SK-N-SH (cell line): ENCODE data around the gene FAM131C. TPM values are rescaled to one million over a fixed set of nuclear protein-coding genes. Genes with fewer than 3 reads are reported as not detected.
"Not testable (repeated sequence)": the region's sequence is repeated elsewhere in the genome, so short reads cannot be mapped to it uniquely, and the experiment has no call there.

Source experiments
- CTCF ChIA-PET: fragments of 300-600, 350-600 bp; formaldehyde crosslinking; extraction: SDS; loops from one replicate; lab custom pipeline; 2021; lab: Yijun Ruan, JAX
- POLR2A ChIA-PET: fragments of 350-600 bp; sonication (Branson Sonifier 250); formaldehyde crosslinking; extraction: SDS; loops from one replicate; lab custom pipeline; 2020; ENCODE audit warnings: antibody characterized with exemption, inconsistent platforms; lab: Yijun Ruan, JAX
- DNase-seq: peaks from one replicate; pipeline ENCODE4 v3.0.0; 2012
- H2AFZ ChIP-seq: fragments of 200-600 bp; sonication (generic); 2 replicates; pipeline ENCODE4 v1.8.1; 2016; ENCODE audit warnings: antibody characterized with exemption, mild to moderate bottlenecking, low read depth
- H3F3A ChIP-seq: fragments of 200-600 bp; sonication (generic); replicated peaks from 2 replicates; pipeline ENCODE3; 2016; ENCODE audit warnings: antibody characterized with exemption, mild to moderate bottlenecking; ENCODE audit not compliant: insufficient read depth
- H3K27ac ChIP-seq, 2 experiments: fragments of 200-500 bp in 1 of 2; fragments of 200-600 bp in 1 of 2; sonication (Bioruptor generic) in 1 of 2; sonication (generic), shearing (Covaris generic) in 1 of 2; 2 replicates each; pipeline versions ENCODE4 v1.5.1 to v1.6.1; 2014 to 2016; ENCODE audit warnings: low read depth in 2 of 2, inconsistent platforms in 1 of 2, low read length in 1 of 2, mild to moderate bottlenecking in 1 of 2, mixed read lengths in 1 of 2
- H3K27me3 ChIP-seq: fragments of 200-600 bp; sonication (generic), shearing (Covaris generic); 2 replicates; pipeline ENCODE4 v1.6.1; 2016; ENCODE audit warnings: mixed run types; ENCODE audit not compliant: insufficient read depth
- H3K36me3 ChIP-seq, 2 experiments: fragments of 200-500 bp in 1 of 2; fragments of 200-600 bp in 1 of 2; sonication (Bioruptor generic) in 1 of 2; sonication (generic) in 1 of 2; replicated peaks in 1 of 2; 2 replicates each; pipeline versions ENCODE3 to v1.5.1; 2014 to 2016; ENCODE audit warnings: low read length in 1 of 2, mild to moderate bottlenecking in 1 of 2; ENCODE audit not compliant: insufficient read depth in 2 of 2, control insufficient read depth in 1 of 2
- H3K4me1 ChIP-seq, 2 experiments: fragments of 200-500 bp in 1 of 2; fragments of 200-600 bp in 1 of 2; sonication (Bioruptor generic) in 1 of 2; sonication (generic), shearing (Covaris generic) in 1 of 2; 2 replicates each; pipeline versions ENCODE4 v1.5.1 to v1.6.1; 2014 to 2016; ENCODE audit warnings: low read depth in 1 of 2, low read length in 1 of 2, mixed run types in 1 of 2; ENCODE audit not compliant: insufficient read depth in 2 of 2, control insufficient read depth in 1 of 2
- H3K4me2 ChIP-seq: fragments of 200-600 bp; sonication (generic), shearing (Covaris generic); 2 replicates; pipeline ENCODE4 v1.6.1; 2017; ENCODE audit warnings: mixed run types
- H3K4me3 ChIP-seq, 2 experiments: fragments of 200-500 bp in 1 of 2; fragments of 200-600 bp in 1 of 2; sonication (Bioruptor generic) in 1 of 2; sonication (generic), shearing (Covaris generic) in 1 of 2; 2 replicates each; pipeline versions ENCODE4 v1.5.1 to v1.8.1; 2014 to 2016; ENCODE audit warnings: low read depth in 2 of 2, inconsistent platforms in 1 of 2, low read length in 1 of 2, mild to moderate bottlenecking in 1 of 2, mixed read lengths in 1 of 2, moderate library complexity in 1 of 2
- H3K79me2 ChIP-seq: fragments of 200-600 bp; sonication (generic); 2 replicates; pipeline ENCODE4 v1.8.1; 2017; ENCODE audit warnings: mild to moderate bottlenecking; ENCODE audit not compliant: insufficient read depth
- H3K9ac ChIP-seq: fragments of 200-600 bp; sonication (generic); 2 replicates; pipeline ENCODE4 v1.6.1; 2017; ENCODE audit warnings: mixed run types
- H3K9me2 ChIP-seq: fragments of 200-600 bp; sonication (generic); 2 replicates; pipeline ENCODE4 v1.6.1; 2017; ENCODE audit warnings: mixed run types
- H3K9me3 ChIP-seq: fragments of 200-600 bp; sonication (generic); 2 replicates; pipeline ENCODE4 v1.6.1; 2017; ENCODE audit warnings: mixed run types, mild to moderate bottlenecking, moderate library complexity
- H4K20me1 ChIP-seq: fragments of 200-600 bp; sonication (generic); 2 replicates; pipeline ENCODE4 v1.6.1; 2017; ENCODE audit warnings: mild to moderate bottlenecking, mixed run types; ENCODE audit not compliant: insufficient read depth
- CHD2 ChIP-seq: fragments of 150-350 bp; IDR thresholded peaks from 2 replicates; pipeline ENCODE4 v1.6.1; 2018; ENCODE audit warnings: low read length; ENCODE audit not compliant: partially characterized antibody
- ELF1 ChIP-seq: IDR thresholded peaks from 2 replicates; pipeline ENCODE4 v1.4.0; 2012
- EP300 ChIP-seq, 2 experiments: IDR thresholded peaks; 2 replicates each; pipeline versions ENCODE4 v1.4.0 to v1.6.1; 2012; ENCODE audit warnings: borderline replicate concordance in 1 of 2, low read depth in 1 of 2, low read length in 1 of 2
- EZH2phosphoT487 ChIP-seq: fragments of 200-600 bp; sonication (generic); IDR thresholded peaks from 2 replicates; pipeline ENCODE4 v1.6.1; 2017; ENCODE audit warnings: low read depth, mixed run types, mild to moderate bottlenecking, antibody characterized with exemption, moderate library complexity, borderline replicate concordance
- GABPA ChIP-seq: IDR thresholded peaks from 2 replicates; pipeline ENCODE4 v1.4.0; 2012; ENCODE audit warnings: low read depth, mild to moderate bottlenecking
- GATA2 ChIP-seq: sonication (generic); formaldehyde crosslinking; IDR thresholded peaks from 2 replicates; pipeline ENCODE4 v1.5.0; 2020; ENCODE audit warnings: mild to moderate bottlenecking, missing genetic modification reagents
- JUND ChIP-seq: IDR thresholded peaks from 2 replicates; pipeline ENCODE4 v1.4.0; 2012
- MXI1 ChIP-seq: IDR thresholded peaks from 2 replicates; pipeline ENCODE4 v1.6.1; 2012; ENCODE audit warnings: mild to moderate bottlenecking, low read depth, low read length, improper control_type of control experiment
- NRF1 ChIP-seq: IDR thresholded peaks from 2 replicates; pipeline ENCODE4 v1.6.1; 2012; ENCODE audit warnings: low read depth, mild to moderate bottlenecking, low read length
- RAD21 ChIP-seq: IDR thresholded peaks from 2 replicates; pipeline ENCODE4 v1.6.1; 2012; ENCODE audit warnings: mild to moderate bottlenecking, low read length
- RFX5 ChIP-seq: IDR thresholded peaks from 2 replicates; pipeline ENCODE4 v1.6.1; 2012; ENCODE audit warnings: mild to moderate bottlenecking, improper control_type of control experiment, low read length
- SMC3 ChIP-seq: IDR thresholded peaks from 2 replicates; pipeline ENCODE4 v1.6.1; 2012; ENCODE audit warnings: low read depth, low read length, improper control_type of control experiment
- YY1 ChIP-seq: IDR thresholded peaks from 2 replicates; pipeline ENCODE4 v1.4.0; 2012; ENCODE audit warnings: low read depth, mild to moderate bottlenecking
- WGBS: methylation state at CpG from one replicate; pipeline ENCODE4 v1.1.6; 2017; ENCODE audit warnings: low lambda C conversion rate; 5-methylcytosine and 5-hydroxymethylcytosine counted together
- polyA plus RNA-seq, 3 experiments: library from polyadenylated mRNA; depleted of rRNA; stranded (reverse); fragments of >200 nt; gene quantifications; 2 replicates each; pipeline ENCODE4 v1.2.3, GENCODE V29; 2012
- TF ChIP-seq, protein P1 (sequence below): fragments of 200-600 bp; sonication (generic); IDR thresholded peaks from 2 replicates; pipeline ENCODE4 v1.6.1; 2017; ENCODE audit warnings: antibody characterized with exemption, mild to moderate bottlenecking, moderate library complexity
- TF ChIP-seq, protein P2 (sequence below): IDR thresholded peaks from 2 replicates; pipeline ENCODE4; 2012

Gene FAM131C
- polyA plus RNA-seq, 1 of the 3 experiments (the other 2 are of a cell fraction), result 1.6 TPM

DNA sequence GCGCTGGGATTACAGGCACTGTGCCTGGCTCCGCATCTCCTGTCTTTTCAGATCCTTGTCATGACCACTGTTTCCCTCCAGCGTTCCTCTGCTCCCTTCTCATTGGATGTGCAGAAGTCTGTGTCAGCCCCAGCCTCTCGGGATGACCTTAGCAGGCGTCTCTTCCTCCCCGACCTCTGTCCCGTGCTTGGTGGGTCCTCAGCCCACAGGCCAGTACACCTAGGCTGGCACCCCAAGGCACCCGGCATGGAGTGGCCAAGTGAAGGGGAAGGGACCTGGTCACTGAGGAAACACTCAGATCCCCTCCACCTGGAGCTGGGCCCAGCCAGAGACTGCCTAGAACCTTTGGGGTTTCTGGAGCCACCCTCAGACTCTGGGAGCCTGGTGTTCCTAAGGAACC is 32.3 kb downstream of the FAM131C start:
- no peak for DNase-seq
- 64% methylated on average over 7 of the region's 8 CpGs for WGBS
- Histone ChIP-seq H3K27me3 (no peaks in the 10 kb centered on the region), H3K9me3 (no peaks in the 10 kb centered on the region), H3K79me2 (no peaks in the 10 kb centered on the region), H3K27ac (no peak overlapping the region), H2AFZ (no peak overlapping the region), H3K9ac (no peak overlapping the region), H4K20me1 (no peaks in the 10 kb centered on the region), H3K36me3 (no peaks in the 10 kb centered on the region), H3K9me2 (no peaks in the 10 kb centered on the region), H3K4me2 (no peak overlapping the region), H3K4me3 (no peak overlapping the region), H3F3A (no peaks in the 10 kb centered on the region), H3K4me1 (no peaks in the 10 kb centered on the region; a peak in 1 of 4 replicates)
- CTCF ChIA-PET, result interaction anchor here (1.7 kb wide), 1 partner anchor 44 kb away, joined by 3 read pairs; no protein-coding TSS in a partner anchor
- POLR2A ChIA-PET, result no interaction called here
- TF ChIP-seq GATA2 (CRISPR knock-in tag) (no peak), EP300 (IDR thresholded peaks at IDR 0.05; ENCODE audit: borderline replicate concordance in 1 of 2, low read depth in 1 of 2, low read length in 1 of 2) (no peak), ELF1 (no peak), GABPA (no peak), CHD2 (no peak), RFX5 (no peak)
- TF ChIP-seq, protein P1, sequence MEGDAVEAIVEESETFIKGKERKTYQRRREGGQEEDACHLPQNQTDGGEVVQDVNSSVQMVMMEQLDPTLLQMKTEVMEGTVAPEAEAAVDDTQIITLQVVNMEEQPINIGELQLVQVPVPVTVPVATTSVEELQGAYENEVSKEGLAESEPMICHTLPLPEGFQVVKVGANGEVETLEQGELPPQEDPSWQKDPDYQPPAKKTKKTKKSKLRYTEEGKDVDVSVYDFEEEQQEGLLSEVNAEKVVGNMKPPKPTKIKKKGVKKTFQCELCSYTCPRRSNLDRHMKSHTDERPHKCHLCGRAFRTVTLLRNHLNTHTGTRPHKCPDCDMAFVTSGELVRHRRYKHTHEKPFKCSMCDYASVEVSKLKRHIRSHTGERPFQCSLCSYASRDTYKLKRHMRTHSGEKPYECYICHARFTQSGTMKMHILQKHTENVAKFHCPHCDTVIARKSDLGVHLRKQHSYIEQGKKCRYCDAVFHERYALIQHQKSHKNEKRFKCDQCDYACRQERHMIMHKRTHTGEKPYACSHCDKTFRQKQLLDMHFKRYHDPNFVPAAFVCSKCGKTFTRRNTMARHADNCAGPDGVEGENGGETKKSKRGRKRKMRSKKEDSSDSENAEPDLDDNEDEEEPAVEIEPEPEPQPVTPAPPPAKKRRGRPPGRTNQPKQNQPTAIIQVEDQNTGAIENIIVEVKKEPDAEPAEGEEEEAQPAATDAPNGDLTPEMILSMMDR, result no peak

DNA sequence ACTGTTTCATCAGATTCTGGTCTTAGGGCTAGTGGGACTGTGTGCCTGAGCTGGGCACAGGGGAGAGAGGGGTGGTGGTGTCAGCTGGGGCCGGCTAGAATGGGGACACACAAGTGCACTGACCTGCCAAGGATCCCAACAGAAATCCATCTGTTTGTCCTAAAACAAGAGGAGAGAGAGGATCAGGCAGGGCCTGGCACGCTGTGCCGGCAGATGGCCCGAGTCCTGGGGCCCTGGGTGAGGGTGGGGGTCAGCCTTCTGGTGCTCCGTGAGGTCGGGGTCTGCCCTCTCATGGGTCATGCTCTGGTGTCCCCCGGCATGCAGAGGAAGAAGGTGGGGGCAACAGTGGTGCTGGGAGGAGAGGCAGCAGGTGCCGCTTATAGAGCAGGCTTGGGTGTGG is 33.6 kb downstream of the FAM131C start:
- H3K27me3 ChIP-seq, H3K36me3 ChIP-seq, H3K27ac ChIP-seq, H2AFZ ChIP-seq, H3F3A ChIP-seq, H3K4me1 ChIP-seq, H3K9me2 ChIP-seq, POLR2A ChIA-PET, H3K4me2 ChIP-seq, H4K20me1 ChIP-seq, H3K79me2 ChIP-seq, DNase-seq, H3K9ac ChIP-seq, H3K9me3 ChIP-seq, H3K4me3 ChIP-seq: not testable (repeated sequence)
- CTCF ChIA-PET, result interaction anchor here (1.7 kb wide), 1 partner anchor 42 kb away, joined by 3 read pairs; no protein-coding TSS in a partner anchor
- 64% methylated on average over 5 of the region's 8 CpGs for WGBS

DNA sequence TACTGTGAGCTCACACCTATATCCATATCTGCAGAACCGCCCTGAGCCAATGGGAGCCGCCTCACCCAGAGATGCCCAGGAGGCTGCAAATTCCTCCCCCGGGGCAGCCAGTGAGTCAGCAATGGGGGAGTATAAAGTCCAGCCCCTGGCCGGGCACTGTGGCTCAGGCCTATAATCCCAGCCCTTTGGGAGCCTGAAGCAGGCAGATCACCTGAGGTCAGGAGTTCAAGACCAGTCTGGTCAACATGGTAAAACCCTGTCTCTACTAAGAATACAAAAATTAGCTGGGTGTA is 34.9 kb downstream of the FAM131C start:
- no peak for TF ChIP-seq YY1
- no peak for TF ChIP-seq EZH2phosphoT487
- no peak for TF ChIP-seq RAD21
- no peak for TF ChIP-seq NRF1
- TF ChIP-seq JUND, result no peak
- no peak for TF ChIP-seq MXI1
- TF ChIP-seq SMC3, result no peak
- TF ChIP-seq, protein P2, sequence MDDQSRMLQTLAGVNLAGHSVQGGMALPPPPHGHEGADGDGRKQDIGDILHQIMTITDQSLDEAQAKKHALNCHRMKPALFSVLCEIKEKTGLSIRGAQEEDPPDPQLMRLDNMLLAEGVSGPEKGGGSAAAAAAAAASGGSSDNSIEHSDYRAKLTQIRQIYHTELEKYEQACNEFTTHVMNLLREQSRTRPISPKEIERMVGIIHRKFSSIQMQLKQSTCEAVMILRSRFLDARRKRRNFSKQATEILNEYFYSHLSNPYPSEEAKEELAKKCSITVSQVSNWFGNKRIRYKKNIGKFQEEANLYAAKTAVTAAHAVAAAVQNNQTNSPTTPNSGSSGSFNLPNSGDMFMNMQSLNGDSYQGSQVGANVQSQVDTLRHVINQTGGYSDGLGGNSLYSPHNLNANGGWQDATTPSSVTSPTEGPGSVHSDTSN, result no peak
- TF ChIP-seq, all 33 proteins: peak for 0
- H3K4me3 ChIP-seq, result no peak overlapping the region
- no peaks in the 10 kb centered on the region for H3K9me3 ChIP-seq
- no peaks in the 10 kb centered on the region; a peak in 1 of 4 replicates for H3K4me1 ChIP-seq
- no CpG with 5 or more reads among the region's 4 CpGs for WGBS
- H4K20me1 ChIP-seq, result no peaks in the 10 kb centered on the region
- no peaks in the 10 kb centered on the region for H3K36me3 ChIP-seq
- no peak for DNase-seq
- H3K27ac ChIP-seq, result no peak overlapping the region
- H3K9me2 ChIP-seq, result no peaks in the 10 kb centered on the region
- H3F3A ChIP-seq, result no peaks in the 10 kb centered on the region
- H3K4me2 ChIP-seq, result no peak overlapping the region
- H3K27me3 ChIP-seq, result no peaks in the 10 kb centered on the region
- H3K79me2 ChIP-seq, result no peaks in the 10 kb centered on the region
- no peak overlapping the region for H2AFZ ChIP-seq
- H3K9ac ChIP-seq, result no peak overlapping the region
- ChIA-PET CTCF (no interaction called here), POLR2A (no interaction called here)

DNA sequence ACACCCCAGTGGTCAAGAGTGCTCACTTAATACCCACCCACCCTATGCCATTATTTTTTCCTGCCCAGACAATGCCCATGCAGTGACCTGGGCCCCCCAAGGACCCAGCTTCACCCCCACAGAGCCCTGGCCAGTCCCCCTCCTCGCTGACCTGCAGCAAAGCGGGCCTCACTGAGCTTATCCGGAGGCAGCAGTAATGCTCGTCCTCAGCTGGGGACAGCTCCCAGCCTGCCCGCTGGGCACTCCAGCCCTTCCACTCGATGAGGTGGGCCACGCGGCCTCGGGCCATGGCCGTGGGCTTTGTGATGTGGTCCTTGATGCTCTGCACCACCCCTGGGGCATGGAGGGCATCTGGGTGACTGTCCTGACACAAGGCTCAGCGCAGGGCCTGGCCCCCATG is 37.0 kb downstream of the FAM131C start:
- H3K36me3 ChIP-seq, H3K4me2 ChIP-seq, DNase-seq, H3K9me3 ChIP-seq, H4K20me1 ChIP-seq, H3K27ac ChIP-seq, H3K4me3 ChIP-seq, H3K79me2 ChIP-seq, H3K4me1 ChIP-seq, H3K27me3 ChIP-seq, H2AFZ ChIP-seq, H3F3A ChIP-seq, POLR2A ChIA-PET, H3K9me2 ChIP-seq, H3K9ac ChIP-seq: not testable (repeated sequence)
- CTCF ChIA-PET, result interaction anchor here (1.3 kb wide), 1 partner anchor 11 kb away, joined by 3 read pairs; no protein-coding TSS in a partner anchor
- WGBS, result no CpG with 5 or more reads among the region's 11 CpGs
